Pancreas (tissue), 10 donors: ENCODE data around the gene ATP2A1. TPM values are rescaled to one million over a fixed set of nuclear protein-coding genes. Genes with fewer than 3 reads are reported as not detected.
"Not testable (repeated sequence)": the region's sequence is repeated elsewhere in the genome, so short reads cannot be mapped to it uniquely, and the experiment has no call there.

ENCODE experiments used
- ATAC-seq, 4 donors: fragments of 200-7000 bp; cut with Tn5 transposase; one replicate each; pipeline versions ENCODE4 v1.8.0 to v1.9.1; 2020; ENCODE audit warnings: mild to moderate bottlenecking in 4 of 4, moderate library complexity in 4 of 4
- DNase-seq, 6 donors: peaks; one replicate each; pipeline ENCODE4 v3.0.0-alpha.2; 2020
- FAIRE-seq: peaks from 2 replicates; lab custom pipeline; 2012; peaks lifted over from hg19 to GRCh38; lab: Jason Lieb, UNC
- H3K27ac ChIP-seq, 4 donors: fragments of 200-600 bp; sonication (generic); 1 replicate in 3 of 4; 2 replicates in 1 of 4; pipeline versions ENCODE4 v1.5.0 to v1.8.0; 2020
- H3K27me3 ChIP-seq, 4 donors: fragments of 200-600 bp; one replicate each; pipeline ENCODE4 v1.8.0; 2021
- H3K36me3 ChIP-seq, 3 donors: fragments of 200-600 bp; sonication (generic) in 1 of 3; one replicate each; pipeline versions ENCODE4 v1.5.0 to v1.8.0; 2020 to 2021
- H3K4me1 ChIP-seq, 3 donors: fragments of 200-600 bp; one replicate each; pipeline ENCODE4 v1.8.0; 2021
- H3K4me3 ChIP-seq, 4 donors: fragments of 200-600 bp; sonication (generic) in 2 of 4; one replicate each; pipeline versions ENCODE4 v1.5.0 to v1.8.0; 2020 to 2021
- H3K9me3 ChIP-seq, 4 donors: fragments of 200-600 bp; one replicate each; pipeline ENCODE4 v1.8.0; 2021
- CTCF ChIP-seq, 4 donors: fragments of 200-600 bp; sonication (generic) in 3 of 4; IDR thresholded peaks; one replicate each; pipeline versions ENCODE4 v1.5.0 to v1.8.0; 2021; ENCODE audit warnings: antibody characterized with exemption in 4 of 4
- WGBS, 2 donors: extraction: QIAGEN DNeasy Blood & Tissue Kit; methylation state at CpG; one replicate each; pipeline ENCODE4 v1.1.7; 2013; 5-methylcytosine and 5-hydroxymethylcytosine counted together
- intact Hi-C, 3 donors: fragments of 100-400 bp; cut with DNase I; formaldehyde crosslinking; loops; one replicate each; pipeline versions ENCODE4 v1.11.1 to v1.14.2; 2022
- polyA plus RNA-seq, 2 donors: library from polyadenylated mRNA; stranded (reverse); fragments of 200-250 nt; gene quantifications; one replicate each; pipeline ENCODE4 v1.2.3, GENCODE V29; 2013
- total RNA-seq, 6 donors: library from RNA; stranded (reverse); fragmentation: NEBNext Ultra II Directional in 4 of 6; extraction: Animal tissue kit (Norgen Biotek cat#: 25700) in 4 of 6; gene quantifications; one replicate each; pipeline versions ENCODE4 v1.2.1 to v1.2.4, GENCODE V29; 2021 to 2023
- donor health status: healthy with polysubstance abuse.
- donor health status: DM: no; HTN: no; CAD: no; lungs with moderate emphysema.
- donor health status: DM: no; HTN: no; CAD: no.
- donor health status: control.
- donor health status: control.
- donor health status: Bipolar disorder and iron deficiency.
- donor health status: DM: yes; HTN: yes; CAD: no.
- donor health status: DM: no; HTN: no; CAD: no.
- donor health status: DM: no; HTN: no; CAD: no.
- donor health status: DM: yes; HTN: yes; CAD: no.

Gene ATP2A1
- total and polyA plus RNA-seq, 8 donors, result 0.20 to 0.84 (median 0.35) TPM; not detected in 2

- peak overlapping the region; percentile 29 to 84 (median 66) for H3K4me3 ChIP-seq
- no peak for DNase-seq
- WGBS, 2 donors, result 4 to 11% methylated on average over 14 to 15 of the region's 15 CpGs
Observed at GRCh38 chr16:28924399-28924761, 46.1 kb downstream of the ATP2A1 start.

GRCh38 chr16:28924762-28925385, 46.6 kb downstream of the ATP2A1 start, which contains the start of gene RABEP2:
TSS of gene RABEP2 (minus strand) at chr16:28925238. CDS start at chr16:28925163, 75 bp downstream.
- no peak for FAIRE-seq
- ATAC-seq, result peak; percentile 85 to 93 (median 88)

More at GRCh38 chr16:28924399-28924761, 46.1 kb downstream of the ATP2A1 start:
- peak overlapping the region; percentile 58 to 99 (median 96) for H3K27ac ChIP-seq
- ATAC-seq (peak; percentile 1 to 3 (median 2)), FAIRE-seq (no peak)
- peaks cover 0 to 8% (median 0%) of the 10 kb centered on the region in 3 donors for H3K36me3 ChIP-seq
- peak in 3 of 4 donors; percentile 9 to 24 (median 19) for TF ChIP-seq CTCF (IDR thresholded peaks at IDR 0.05)
- intact Hi-C loops, result no loop called here
- no peaks in the 10 kb centered on the region for H3K27me3 ChIP-seq
- no peaks in the 10 kb centered on the region for H3K9me3 ChIP-seq
- H3K4me1 ChIP-seq, result peaks cover 9 to 11% (median 9%) of the 10 kb centered on the region in 3 donors

GRCh38 chr16:28925386-28926228, 47.3 kb downstream of the ATP2A1 start:
- no peak for TF ChIP-seq CTCF (IDR thresholded peaks at IDR 0.05)
- Histone ChIP-seq H3K4me3 (peak overlapping the region; percentile 59 to 89 (median 78)), H3K36me3 (peaks cover 0 to 5% (median 0%) of the 10 kb centered on the region in 3 donors), H3K27ac (peak overlapping the region; percentile 92 to 99 (median 96)), H3K27me3 (no peaks in the 10 kb centered on the region), H3K4me1 (peaks cover 9 to 11% (median 9%) of the 10 kb centered on the region in 3 donors), H3K9me3 (no peaks in the 10 kb centered on the region)
- intact Hi-C loops, result no loop called here
- DNase-seq, result peak in 2 of 6 donors; percentile 67 to 88
- no peak for FAIRE-seq
- peak; percentile 29 to 51 (median 43) for ATAC-seq
- WGBS, 2 donors, result 1 to 2% methylated on average over 48 of the region's 48 CpGs

More at GRCh38 chr16:28924762-28925385, 46.6 kb downstream of the ATP2A1 start, which contains the start of gene RABEP2:
- TF ChIP-seq CTCF (IDR thresholded peaks at IDR 0.05), result no peak
- Histone ChIP-seq H3K4me1 (peaks cover 9 to 11% (median 9%) of the 10 kb centered on the region in 3 donors), H3K4me3 (peak within 1 kb of the TSS; percentile 59 to 89 (median 78)), H3K27ac (peak within 1 kb of the TSS; percentile 92 to 99 (median 96)), H3K36me3 (peaks cover 0 to 5% (median 0%) of the 10 kb centered on the region in 3 donors), H3K9me3 (no peaks in the 10 kb centered on the region), H3K27me3 (no peaks in the 10 kb centered on the region)
- DNase-seq, result peak; percentile 99 to 100 (median 99)
- WGBS, 2 donors, result 0 to 1% methylated on average over 50 to 66 of the region's 66 CpGs
- intact Hi-C loops, result no loop called here

GRCh38 chr16:28926284-28926683, 48.0 kb downstream of the ATP2A1 start:
- intact Hi-C loops, DNase-seq, H3K36me3 ChIP-seq, FAIRE-seq, H3K9me3 ChIP-seq, H3K27me3 ChIP-seq, ATAC-seq: not testable (repeated sequence)
- peaks cover 9 to 11% (median 9%) of the 10 kb centered on the region in 3 donors for H3K4me1 ChIP-seq
- H3K4me3 ChIP-seq, result peak overlapping the region in 2 of 4 donors; percentile 72 to 84
- peak overlapping the region in 2 of 4 donors; percentile 98 to 99 for H3K27ac ChIP-seq
- 60 to 72% methylated on average over 2 of the region's 2 CpGs for WGBS, 2 donors

GRCh38 chr16:28927815-28928214, 49.5 kb downstream of the ATP2A1 start:
- no peaks in the 10 kb centered on the region for H3K36me3 ChIP-seq
- FAIRE-seq, result no peak
- 81 to 91% methylated on average over 1 of the region's 1 CpG for WGBS, 2 donors
- TF ChIP-seq CTCF (IDR thresholded peaks at IDR 0.05), result no peak
- H3K27ac ChIP-seq, result no peak overlapping the region
- no peaks in the 10 kb centered on the region for H3K27me3 ChIP-seq
- no peak for DNase-seq
- peaks cover 5 to 11% (median 8%) of the 10 kb centered on the region in 3 donors for H3K4me1 ChIP-seq
- no peak overlapping the region for H3K4me3 ChIP-seq
- H3K9me3 ChIP-seq, result no peaks in the 10 kb centered on the region
- no peak for ATAC-seq
- intact Hi-C loops, result no loop called here
